A673 (cell line): ENCODE data around the gene ORC2. TPM values are rescaled to one million over a fixed set of nuclear protein-coding genes. Genes with fewer than 3 reads are reported as not detected.

Source experiments
- BruUV-seq: library from RNA; stranded (reverse); fragments of 400-500 nt; replicated peaks from 2 replicates; lab custom pipeline; 2021; lab: Mats Ljungman, UMichigan
- CTCF ChIA-PET: fragments of 300-600 bp; sonication (Branson Sonifier 250); formaldehyde crosslinking; loops from one replicate; lab custom pipeline; 2022; ENCODE audit warnings: antibody characterized with exemption; lab: Charles Lee
- POLR2A ChIA-PET: fragments of 300-600 bp; sonication (Branson Sonifier 250); formaldehyde crosslinking; loops from one replicate; lab custom pipeline; 2022; ENCODE audit warnings: antibody characterized with exemption; ENCODE audit not compliant: low non-redundant PET; lab: Charles Lee
- DNase-seq: peaks from one replicate; pipeline ENCODE4 v3.0.0-alpha.2; 2015; ENCODE audit warnings: low spot score
- H3K27ac ChIP-seq: fragments of 200-600 bp; sonication (generic); 2 replicates; pipeline ENCODE4 v1.5.1; 2016; ENCODE audit warnings: mixed run types, low read depth, mild to moderate bottlenecking, mixed read lengths, antibody characterized with exemption, low read length; ENCODE audit not compliant: poor library complexity, severe bottlenecking
- H3K27me3 ChIP-seq: fragments of 200-600 bp; sonication (generic); replicated peaks from 2 replicates; pipeline ENCODE4 v1.6.1; 2017; ENCODE audit warnings: mixed run types, low read depth, mild to moderate bottlenecking, mixed read lengths, antibody characterized with exemption, low read length; ENCODE audit not compliant: insufficient read depth, poor library complexity
- H3K36me3 ChIP-seq: fragments of 200-600 bp; sonication (generic); 2 replicates; pipeline ENCODE4 v1.6.1; 2016; ENCODE audit warnings: mixed run types, mild to moderate bottlenecking, mixed read lengths, antibody characterized with exemption, low read length; ENCODE audit not compliant: insufficient read depth, poor library complexity, severe bottlenecking
- H3K4me1 ChIP-seq: fragments of 200-600 bp; sonication (generic); 2 replicates; pipeline ENCODE4 v1.6.1; 2017; ENCODE audit warnings: mixed run types, mild to moderate bottlenecking, mixed read lengths, antibody characterized with exemption, low read length; ENCODE audit not compliant: insufficient read depth, poor library complexity, severe bottlenecking
- H3K4me3 ChIP-seq: fragments of 200-600 bp; sonication (generic); 2 replicates; pipeline ENCODE4 v1.5.1; 2016; ENCODE audit warnings: low read depth, mixed run types, mild to moderate bottlenecking, mixed read lengths, low read length; ENCODE audit not compliant: poor library complexity, severe bottlenecking
- H3K9me3 ChIP-seq: fragments of 200-600 bp; sonication (generic); 2 replicates; pipeline ENCODE4 v1.6.1; 2016; ENCODE audit warnings: mixed run types, low read depth, mild to moderate bottlenecking, mixed read lengths, antibody characterized with exemption, low read length; ENCODE audit not compliant: poor library complexity, severe bottlenecking
- CTCF ChIP-seq: fragments of 300-800, 200-600 bp; sonication (generic); conservative IDR thresholded peaks from 2 replicates; pipeline ENCODE4 v1.5.1; 2017; ENCODE audit warnings: low read depth, mild to moderate bottlenecking, antibody characterized with exemption, low read length, moderate library complexity, mixed read lengths
- EZH2 ChIP-seq: fragments of 200-600 bp; sonication (generic); IDR thresholded peaks from 2 replicates; pipeline ENCODE4 v1.6.1; 2017; ENCODE audit warnings: borderline replicate concordance, low read depth, mild to moderate bottlenecking, mixed read lengths, antibody characterized with exemption, low read length; ENCODE audit not compliant: poor library complexity, severe bottlenecking
- intact Hi-C: fragments of 100-400 bp; cut with micrococcal nuclease; formaldehyde crosslinking; loops from one replicate; pipeline ENCODE4 v1.10.0; 2022; ENCODE audit not compliant: unreplicated experiment
- total RNA-seq: library from RNA; stranded (reverse); gene quantifications from 2 replicates; pipeline ENCODE4 v1.2.3, GENCODE V29; 2021

The ORC2 gene
- total RNA-seq, 1 experiment from 2014 or later = 48.6 TPM

GRCh38 chr2:200987137-200987536 is 23.7 kb upstream of the ORC2 start:
- intact Hi-C loops = no loop called here
- Histone ChIP-seq H3K27me3 (no peaks in the 10 kb centered on the region), H3K36me3 (no peaks in the 10 kb centered on the region), H3K4me1 (no peaks in the 10 kb centered on the region), H3K9me3 (no peaks in the 10 kb centered on the region), H3K27ac (no peak overlapping the region), H3K4me3 (no peak overlapping the region)
- POLR2A ChIA-PET = no interaction called here
- BruUV-seq = no TSS peak
- CTCF ChIA-PET = no interaction called here
- TF ChIP-seq EZH2 = no peak
- no peak for TF ChIP-seq CTCF
- no peak for DNase-seq

GRCh38 chr2:200985799-200986198 is 22.3 kb upstream of the ORC2 start:
- no peaks in the 10 kb centered on the region for H3K4me1 ChIP-seq
- no peak overlapping the region for H3K27ac ChIP-seq
- no peaks in the 10 kb centered on the region for H3K36me3 ChIP-seq
- BruUV-seq = no TSS peak
- H3K9me3 ChIP-seq = no peaks in the 10 kb centered on the region
- ChIA-PET CTCF (no interaction called here), POLR2A (no interaction called here)
- intact Hi-C loops = no loop called here
- TF ChIP-seq EZH2 = no peak
- no peak for TF ChIP-seq CTCF
- H3K4me3 ChIP-seq = no peak overlapping the region
- no peak for DNase-seq
- no peaks in the 10 kb centered on the region for H3K27me3 ChIP-seq

GRCh38 chr2:200976710-200977109 is 13.2 kb upstream of the ORC2 start:
- Histone ChIP-seq H3K36me3 (no peaks in the 10 kb centered on the region), H3K9me3 (no peaks in the 10 kb centered on the region), H3K27me3 (no peaks in the 10 kb centered on the region), H3K4me3 (no peak overlapping the region), H3K27ac (no peak overlapping the region), H3K4me1 (no peaks in the 10 kb centered on the region)
- no peak for DNase-seq
- no peak for TF ChIP-seq EZH2
- no peak for TF ChIP-seq CTCF
- POLR2A ChIA-PET = no interaction called here
- intact Hi-C loops = no loop called here
- no TSS peak for BruUV-seq
- CTCF ChIA-PET = no interaction called here
